DOHH2 (cell line): ENCODE data around the gene TNRC6C.

Source experiments
- EZH2phosphoT487 ChIP-seq: fragments of 200-600 bp; sonication (generic); IDR thresholded peaks from 2 replicates; pipeline ENCODE4 v1.6.1; 2017; ENCODE audit warnings: borderline replicate concordance, mild to moderate bottlenecking, antibody characterized with exemption, low read length, moderate library complexity, mixed read lengths
- TF ChIP-seq, protein P1 (sequence below): fragments of 200-600 bp; sonication (generic); IDR thresholded peaks from one replicate; pipeline ENCODE4 v1.5.1; 2014; ENCODE audit warnings: antibody characterized with exemption, mild to moderate bottlenecking, low read depth, low read length; ENCODE audit not compliant: poor library complexity, severe bottlenecking

DNA sequence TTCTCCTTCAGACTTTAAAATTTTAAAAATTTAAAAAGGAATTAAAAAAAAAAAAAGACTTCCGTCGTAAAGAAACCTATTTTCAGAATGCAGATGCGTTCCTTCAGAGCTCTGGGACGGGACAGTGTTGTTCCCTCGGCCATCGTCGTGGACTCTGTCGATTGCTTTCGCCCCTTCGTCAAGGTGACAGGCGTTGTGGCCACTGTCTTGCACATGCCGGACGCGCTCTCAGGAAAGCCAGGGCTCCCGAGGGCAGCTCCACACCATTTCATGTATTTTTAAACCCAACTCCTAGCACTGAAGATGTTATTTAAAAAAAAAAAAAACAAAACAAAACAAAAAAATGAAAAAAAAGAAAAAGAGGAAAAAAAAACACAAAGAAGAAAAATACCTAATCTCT, 147.7 kb downstream of the TNRC6C start:
- TF ChIP-seq, protein P1, sequence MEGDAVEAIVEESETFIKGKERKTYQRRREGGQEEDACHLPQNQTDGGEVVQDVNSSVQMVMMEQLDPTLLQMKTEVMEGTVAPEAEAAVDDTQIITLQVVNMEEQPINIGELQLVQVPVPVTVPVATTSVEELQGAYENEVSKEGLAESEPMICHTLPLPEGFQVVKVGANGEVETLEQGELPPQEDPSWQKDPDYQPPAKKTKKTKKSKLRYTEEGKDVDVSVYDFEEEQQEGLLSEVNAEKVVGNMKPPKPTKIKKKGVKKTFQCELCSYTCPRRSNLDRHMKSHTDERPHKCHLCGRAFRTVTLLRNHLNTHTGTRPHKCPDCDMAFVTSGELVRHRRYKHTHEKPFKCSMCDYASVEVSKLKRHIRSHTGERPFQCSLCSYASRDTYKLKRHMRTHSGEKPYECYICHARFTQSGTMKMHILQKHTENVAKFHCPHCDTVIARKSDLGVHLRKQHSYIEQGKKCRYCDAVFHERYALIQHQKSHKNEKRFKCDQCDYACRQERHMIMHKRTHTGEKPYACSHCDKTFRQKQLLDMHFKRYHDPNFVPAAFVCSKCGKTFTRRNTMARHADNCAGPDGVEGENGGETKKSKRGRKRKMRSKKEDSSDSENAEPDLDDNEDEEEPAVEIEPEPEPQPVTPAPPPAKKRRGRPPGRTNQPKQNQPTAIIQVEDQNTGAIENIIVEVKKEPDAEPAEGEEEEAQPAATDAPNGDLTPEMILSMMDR = no peak
- TF ChIP-seq EZH2phosphoT487 = no peak
